ENCODE data around the gene NMUR2.

NMUR2 gene

GRCh38 chr5:152397581-152397980 lies 7.5 kb downstream of the NMUR2 start:
- in situ Hi-C loops (cut with HindIII; ENCODE audit: low sequenced_read_pairs), result no loop called here
- DNase-seq (ENCODE audit: low read depth), result no peak
- TF ChIP-seq CTCF (IDR thresholded peaks at IDR 0.05; ENCODE audit: low read depth, low read length, missing control alignments), result no peak
- no peak overlapping the region for H3K4me3 ChIP-seq (ENCODE audit: low read depth, low read length)

GRCh38 chr5:152393441-152393840 lies 11.6 kb downstream of the NMUR2 start:
- DNase-seq (ENCODE audit: low read depth), result no peak
- in situ Hi-C loops (cut with HindIII; ENCODE audit: low sequenced_read_pairs), result no loop called here
- no peak overlapping the region for H3K4me3 ChIP-seq (ENCODE audit: low read depth, low read length)
- TF ChIP-seq CTCF (IDR thresholded peaks at IDR 0.05; ENCODE audit: low read depth, low read length, missing control alignments), result no peak

- TF ChIP-seq CTCF (IDR thresholded peaks at IDR 0.05; ENCODE audit: low read depth, low read length, missing control alignments), result no peak
- in situ Hi-C loops (cut with HindIII; ENCODE audit: low sequenced_read_pairs), result no loop called here
- no peak for DNase-seq (ENCODE audit: low read depth)
- no peak overlapping the region for H3K4me3 ChIP-seq (ENCODE audit: low read depth, low read length)
These were observed 15.8 kb downstream of the NMUR2 start for GRCh38 chr5:152389208-152389849.

- in situ Hi-C loops (cut with HindIII; ENCODE audit: low sequenced_read_pairs), result no loop called here
- TF ChIP-seq CTCF (IDR thresholded peaks at IDR 0.05; ENCODE audit: low read depth, low read length, missing control alignments), result no peak
- DNase-seq (ENCODE audit: low read depth), result no peak
- H3K4me3 ChIP-seq (ENCODE audit: low read depth, low read length), result no peak overlapping the region
These were observed 16.5 kb downstream of the NMUR2 start for GRCh38 chr5:152388610-152389009.

GRCh38 chr5:152380415-152381123 lies 24.5 kb downstream of the NMUR2 start:
- H3K4me3 ChIP-seq (ENCODE audit: low read depth, low read length), result no peak overlapping the region
- no peak for DNase-seq (ENCODE audit: low read depth)
- in situ Hi-C loops (cut with HindIII; ENCODE audit: low sequenced_read_pairs), result no loop called here
- no peak for TF ChIP-seq CTCF (IDR thresholded peaks at IDR 0.05; ENCODE audit: low read depth, low read length, missing control alignments)

GRCh38 chr5:152379331-152379730 lies 25.7 kb downstream of the NMUR2 start:
- no peak for TF ChIP-seq CTCF (IDR thresholded peaks at IDR 0.05; ENCODE audit: low read depth, low read length, missing control alignments)
- no peak for DNase-seq (ENCODE audit: low read depth)
- in situ Hi-C loops (cut with HindIII; ENCODE audit: low sequenced_read_pairs), result no loop called here
- no peak overlapping the region for H3K4me3 ChIP-seq (ENCODE audit: low read depth, low read length)

All from astrocyte of the cerebellum (primary cell).